Adrenal gland (tissue), 12 donors: ENCODE results near the gene XYLT1. TPM values are rescaled to one million over a fixed set of nuclear protein-coding genes. Genes with fewer than 3 reads are reported as not detected.

Experiments used
- DNase-seq, 7 donors: peaks; one replicate each; pipeline ENCODE4 v3.0.0-alpha.2; 2019 to 2020
- H3K27ac ChIP-seq, 5 donors: fragments of 200-600 bp; sonication (generic) in 4 of 5; 1 replicate in 3 of 5; 2 replicates in 2 of 5; pipeline versions ENCODE4 v1.5.1 to v1.8.0; 2016 to 2020; ENCODE audit warnings: mild to moderate bottlenecking in 1 of 5
- H3K27me3 ChIP-seq: fragments of 200-600 bp; 2 replicates; pipeline ENCODE4 v1.8.0; 2021
- H3K36me3 ChIP-seq, 2 donors: fragments of 200-600 bp; replicated peaks in 1 of 2; 1 replicate in 1 of 2; 2 replicates in 1 of 2; pipeline versions ENCODE4 v1.5.1 to v1.8.0; 2018 to 2022
- H3K4me1 ChIP-seq, 2 donors: fragments of 200-600 bp; replicated peaks in 1 of 2; 1 replicate in 1 of 2; 2 replicates in 1 of 2; pipeline versions ENCODE4 v1.5.1 to v1.8.0; 2018 to 2021
- H3K4me3 ChIP-seq, 4 donors: fragments of 200-600 bp; sonication (generic) in 3 of 4; one replicate each; pipeline ENCODE4 v1.5.1; 2016 to 2018
- H3K9me3 ChIP-seq, 3 donors: fragments of 200-600 bp; sonication (generic) in 1 of 3; replicated peaks in 1 of 3; 1 replicate in 2 of 3; 2 replicates in 1 of 3; pipeline versions ENCODE4 v1.5.1 to v1.8.0; 2016 to 2021
- POLR2A ChIP-seq, 2 donors: fragments of 450-650 bp; IDR thresholded peaks; one replicate each; pipeline ENCODE4 v1.6.1; 2017; ENCODE audit warnings: antibody characterized with exemption in 2 of 2, mild to moderate bottlenecking in 2 of 2, moderate library complexity in 1 of 2
- WGBS, 4 donors: extraction: QIAGEN DNeasy Blood & Tissue Kit in 2 of 4; methylation state at CpG; one replicate each; pipeline versions ENCODE4 v1.1.5 to v1.1.7; 2013 to 2017; 5-methylcytosine and 5-hydroxymethylcytosine counted together
- intact Hi-C, 2 donors: fragments of 100-400 bp; cut with DNase I; formaldehyde crosslinking; loops; one replicate each; pipeline versions ENCODE4 v1.14.1 to v1.15.0; 2022 to 2023
- polyA plus RNA-seq, 3 donors: library from polyadenylated mRNA; stranded (reverse); fragments of 200-250 nt in 2 of 3; fragments of 350-450 nt in 1 of 3; fragmentation: Illumina TruSeq in 1 of 3; extraction: RNeasy Lipid Tissue Mini Kit (QIAGEN cat#74804) in 1 of 3; gene quantifications; one replicate each; pipeline ENCODE4 v1.2.3, GENCODE V29; 2013 to 2014
- total RNA-seq, 9 donors: library from RNA; depleted of rRNA in 4 of 9; stranded (reverse); fragments of >200 nt in 4 of 9; fragments of 120-200 nt in 1 of 9; fragmentation: NEBNext Ultra II Directional in 1 of 9; extraction: Animal tissue kit (Norgen Biotek cat#: 25700) in 1 of 9; gene quantifications; one replicate each; pipeline versions ENCODE4 v1.1.0 to v1.2.4, GENCODE V29; 2013 to 2023
- TF ChIP-seq, protein P1 (sequence below), 6 experiments: fragments of 450-650 bp in 4 of 6; fragments of 200-600 bp in 2 of 6; sonication (generic) in 1 of 6; IDR thresholded peaks; 1 replicate in 5 of 6; 2 replicates in 1 of 6; pipeline versions ENCODE4 v1.5.1 to v1.8.0; 2016 to 2021; ENCODE audit warnings: antibody characterized with exemption in 6 of 6, mild to moderate bottlenecking in 2 of 6, moderate library complexity in 1 of 6
- donor health status: healthy with polysubstance abuse.
- donor health status: Bipolar disorder and iron deficiency.
- donor health status: DM: yes; HTN: yes; CAD: no.
- donor health status: DM: no; HTN: no; CAD: no.
- donor health status: DM: no; HTN: no; CAD: no.
- donor health status: DM: yes; HTN: yes; CAD: no.

Gene XYLT1
- total and polyA plus RNA-seq, 12 donors = 1.3 to 67.6 (median 16.8) TPM

DNA sequence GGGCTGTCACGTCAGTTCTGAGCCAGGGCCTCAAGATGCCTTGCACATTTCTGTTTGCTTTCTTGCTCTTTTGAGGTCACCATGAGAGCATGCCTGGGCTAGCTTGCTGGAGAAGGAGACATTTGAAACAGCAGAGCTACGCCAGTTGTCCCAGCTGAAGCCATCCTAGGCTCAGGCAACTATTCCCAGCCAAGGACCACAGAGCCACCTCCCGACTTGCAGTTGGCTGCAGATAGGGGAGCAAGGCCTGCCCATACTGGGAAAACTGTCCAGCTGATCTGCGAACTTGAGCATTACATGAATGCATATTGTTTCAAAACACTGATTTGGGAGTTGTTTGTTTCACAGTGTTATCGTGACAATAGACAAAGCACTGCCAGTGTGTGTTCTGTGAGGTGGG lies 340.8 kb downstream of the XYLT1 start:
- no peak for DNase-seq

DNA sequence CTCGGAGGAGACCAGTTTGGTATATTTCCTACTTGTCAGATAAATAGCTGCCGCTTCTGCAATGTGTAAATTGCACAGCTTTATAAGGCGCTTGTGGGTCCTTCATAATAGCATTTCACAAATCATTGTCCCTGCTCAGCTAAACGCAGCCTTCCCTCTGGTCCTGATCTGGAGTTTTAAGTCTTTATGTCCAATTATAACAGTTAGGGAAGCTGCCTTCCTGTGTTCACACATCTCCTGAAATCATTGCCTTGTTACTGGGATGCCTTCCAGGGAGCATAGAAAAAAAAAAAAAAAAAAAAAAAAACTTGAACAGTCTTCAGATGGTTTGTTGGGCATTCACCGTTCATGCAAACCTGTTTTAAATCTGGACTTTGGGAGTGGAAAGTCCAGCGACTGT lies 342.0 kb downstream of the XYLT1 start:
- intact Hi-C loops = no loop called here
- Histone ChIP-seq H3K27ac (no peak overlapping the region), H3K27me3 (no peaks in the 10 kb centered on the region)

More for the DNA sequence above, 340.8 kb downstream of the XYLT1 start:
- Histone ChIP-seq H3K27me3 (no peaks in the 10 kb centered on the region), H3K9me3 (no peaks in the 10 kb centered on the region), H3K27ac (no peak overlapping the region), H3K4me3 (no peak overlapping the region), H3K4me1 (no peaks in the 10 kb centered on the region), H3K36me3 (peaks cover 0 to 15% of the 10 kb centered on the region in 2 donors)
- TF ChIP-seq, protein P1, sequence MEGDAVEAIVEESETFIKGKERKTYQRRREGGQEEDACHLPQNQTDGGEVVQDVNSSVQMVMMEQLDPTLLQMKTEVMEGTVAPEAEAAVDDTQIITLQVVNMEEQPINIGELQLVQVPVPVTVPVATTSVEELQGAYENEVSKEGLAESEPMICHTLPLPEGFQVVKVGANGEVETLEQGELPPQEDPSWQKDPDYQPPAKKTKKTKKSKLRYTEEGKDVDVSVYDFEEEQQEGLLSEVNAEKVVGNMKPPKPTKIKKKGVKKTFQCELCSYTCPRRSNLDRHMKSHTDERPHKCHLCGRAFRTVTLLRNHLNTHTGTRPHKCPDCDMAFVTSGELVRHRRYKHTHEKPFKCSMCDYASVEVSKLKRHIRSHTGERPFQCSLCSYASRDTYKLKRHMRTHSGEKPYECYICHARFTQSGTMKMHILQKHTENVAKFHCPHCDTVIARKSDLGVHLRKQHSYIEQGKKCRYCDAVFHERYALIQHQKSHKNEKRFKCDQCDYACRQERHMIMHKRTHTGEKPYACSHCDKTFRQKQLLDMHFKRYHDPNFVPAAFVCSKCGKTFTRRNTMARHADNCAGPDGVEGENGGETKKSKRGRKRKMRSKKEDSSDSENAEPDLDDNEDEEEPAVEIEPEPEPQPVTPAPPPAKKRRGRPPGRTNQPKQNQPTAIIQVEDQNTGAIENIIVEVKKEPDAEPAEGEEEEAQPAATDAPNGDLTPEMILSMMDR (IDR thresholded peaks at IDR 0.05) = no peak
- no peak for TF ChIP-seq POLR2A (IDR thresholded peaks at IDR 0.05)
- intact Hi-C loops = no loop called here
- 94 to 97% (median 96%) methylated on average over 4 to 5 of the region's 5 CpGs for WGBS, 4 donors

DNA sequence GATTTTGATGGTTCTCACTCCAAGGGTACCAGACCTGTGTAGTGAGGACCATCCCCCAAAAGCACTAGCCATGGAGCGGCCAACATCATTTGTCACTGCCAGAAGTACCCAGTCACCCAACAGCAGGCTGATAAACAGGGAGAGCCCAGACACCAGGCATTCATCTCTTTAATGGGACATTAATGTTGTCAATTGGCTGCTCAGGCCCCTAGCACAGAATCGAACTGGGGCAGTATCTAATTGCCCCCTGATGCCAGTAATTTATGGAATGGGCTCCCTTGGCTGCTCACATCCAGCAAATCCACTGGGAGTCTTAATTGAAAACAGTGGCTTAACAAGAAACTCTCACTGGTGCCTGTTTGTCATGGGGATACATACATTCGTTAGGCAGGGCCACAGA lies 344.6 kb downstream of the XYLT1 start:
- H3K9me3 ChIP-seq = no peaks in the 10 kb centered on the region
- no peak overlapping the region for H3K4me3 ChIP-seq
- H3K36me3 ChIP-seq = peaks cover 0 to 7% of the 10 kb centered on the region in 2 donors
- no peaks in the 10 kb centered on the region for H3K4me1 ChIP-seq
- TF ChIP-seq POLR2A (IDR thresholded peaks at IDR 0.05) = no peak
- TF ChIP-seq, protein P1 (IDR thresholded peaks at IDR 0.05) = no peak
- 61 to 100% (median 75%) methylated on average over 2 to 3 of the region's 3 CpGs for WGBS, 4 donors
- H3K27ac ChIP-seq = no peak overlapping the region
- DNase-seq = no peak
- no peaks in the 10 kb centered on the region for H3K27me3 ChIP-seq
- intact Hi-C loops = no loop called here

More for the DNA sequence above, 342.0 kb downstream of the XYLT1 start:
- TF ChIP-seq POLR2A (IDR thresholded peaks at IDR 0.05) = no peak
- TF ChIP-seq, protein P1 (IDR thresholded peaks at IDR 0.05) = no peak
- Histone ChIP-seq H3K4me1 (no peaks in the 10 kb centered on the region), H3K4me3 (no peak overlapping the region), H3K36me3 (peaks cover 0 to 7% of the 10 kb centered on the region in 2 donors), H3K9me3 (no peaks in the 10 kb centered on the region)
- WGBS, 4 donors = 85 to 92% (median 89%) methylated on average over 6 of the region's 6 CpGs
- DNase-seq = no peak

DNA sequence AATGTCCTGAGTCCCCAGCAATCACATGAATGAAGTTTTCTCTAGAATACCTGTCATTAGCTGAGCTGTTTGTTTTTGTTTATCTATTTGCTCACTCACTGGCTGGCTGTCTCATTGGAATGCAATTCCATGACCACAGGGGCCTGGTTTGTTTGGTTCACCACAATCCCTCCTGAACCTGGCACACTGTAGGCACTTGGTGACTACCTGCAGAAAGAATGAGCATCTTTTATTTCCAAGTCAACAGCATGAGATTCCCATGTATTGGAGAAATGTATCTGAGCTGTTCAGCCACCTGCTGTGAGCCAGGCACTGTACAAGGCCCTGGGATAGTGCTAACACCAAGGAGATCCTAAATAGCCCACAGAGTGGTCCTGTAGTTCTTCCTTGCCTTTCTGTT lies 345.1 kb downstream of the XYLT1 start:
- Histone ChIP-seq H3K27ac (no peak overlapping the region), H3K27me3 (no peaks in the 10 kb centered on the region), H3K36me3 (peaks cover 0 to 7% of the 10 kb centered on the region in 2 donors), H3K9me3 (no peaks in the 10 kb centered on the region), H3K4me1 (no peaks in the 10 kb centered on the region), H3K4me3 (no peak overlapping the region)
- no peak for TF ChIP-seq POLR2A (IDR thresholded peaks at IDR 0.05)
- TF ChIP-seq, protein P1 (IDR thresholded peaks at IDR 0.05) = no peak
- intact Hi-C loops = no loop called here
- no peak for DNase-seq
